Measurements from ENCODE around the gene ANKRD33B.

ANKRD33B gene

GRCh38 chr5:10674096-10674495, 110.2 kb downstream of the ANKRD33B start:
- H3K36me3 ChIP-seq (ENCODE audit: control insufficient read depth in 1 of 2, insufficient read depth in 2 of 2, low read depth in 1 of 2, low read length in 2 of 2): peaks cover 19 to 23% of the 10 kb centered on the region in 2 experiments
- H3K9me3 ChIP-seq (ENCODE audit: control insufficient read depth, low read length): peaks cover 11% of the 10 kb centered on the region
- H3K27me3 ChIP-seq (ENCODE audit: control insufficient read depth in 1 of 2, insufficient read depth in 1 of 2, low read length in 2 of 2): peaks cover 0 to 27% of the 10 kb centered on the region in 2 experiments
- H2BK15ac ChIP-seq (ENCODE audit: low read depth, poor library complexity, severe bottlenecking): no peak overlapping the region
- no peak for DNase-seq
- H3K4ac ChIP-seq (ENCODE audit: low read depth in 1 of 2, low read length in 2 of 2): no peak overlapping the region
- WGBS: 95% methylated on average over 11 of the region's 11 CpGs
- H3K14ac ChIP-seq (ENCODE audit: low read length in 2 of 2): no peak overlapping the region
- H4K91ac ChIP-seq (ENCODE audit: low read length): no peak overlapping the region
- no peak overlapping the region for H2BK5ac ChIP-seq (ENCODE audit: low read depth, low read length, poor library complexity, severe bottlenecking)
- no peak overlapping the region for H2AK5ac ChIP-seq (ENCODE audit: low read length, severe bottlenecking)
- no peak overlapping the region for H2BK12ac ChIP-seq (ENCODE audit: low read length in 2 of 2)
- no peak overlapping the region for H3K18ac ChIP-seq (ENCODE audit: low read depth in 1 of 2, low read length in 2 of 2)
- H4K8ac ChIP-seq (ENCODE audit: low read length): no peak overlapping the region
- no peak overlapping the region for H3K4me3 ChIP-seq (ENCODE audit: insufficient read depth in 1 of 2, low read depth in 1 of 2, low read length in 2 of 2)
- H3K79me1 ChIP-seq (replicated peaks; ENCODE audit: low read length, poor library complexity, severe bottlenecking): no peaks in the 10 kb centered on the region
- H3K4me2 ChIP-seq (ENCODE audit: low read length, poor library complexity, severe bottlenecking): no peak overlapping the region
- no peak overlapping the region for H3K27ac ChIP-seq (ENCODE audit: low read length, poor library complexity, severe bottlenecking)
- no peak overlapping the region for H2BK120ac ChIP-seq (ENCODE audit: low read depth, low read length)
- H3K9ac ChIP-seq (ENCODE audit: low read length): no peak overlapping the region
- peaks cover 10% of the 10 kb centered on the region for H3K4me1 ChIP-seq (ENCODE audit: control insufficient read depth, insufficient read depth, low read depth, low read length)
- no peak overlapping the region for H3K23ac ChIP-seq (ENCODE audit: low read length in 2 of 2)
- no peak overlapping the region for H2AFZ ChIP-seq (ENCODE audit: low read depth, low read length)

- H3K4ac ChIP-seq (ENCODE audit: low read depth in 1 of 2, low read length in 2 of 2): no peak overlapping the region
- H3K4me1 ChIP-seq (ENCODE audit: control insufficient read depth, insufficient read depth, low read depth, low read length): peaks cover 13% of the 10 kb centered on the region
- no peak for DNase-seq
- no peak overlapping the region for H3K27ac ChIP-seq (ENCODE audit: low read length, poor library complexity, severe bottlenecking)
- no peak overlapping the region for H2BK120ac ChIP-seq (ENCODE audit: low read depth, low read length)
- 76% methylated on average over 6 of the region's 6 CpGs for WGBS
- no peak overlapping the region for H3K23ac ChIP-seq (ENCODE audit: low read length in 2 of 2)
- H3K79me1 ChIP-seq (replicated peaks; ENCODE audit: low read length, poor library complexity, severe bottlenecking): peaks cover 1% of the 10 kb centered on the region
- H3K9me3 ChIP-seq (ENCODE audit: control insufficient read depth, low read length): peaks cover 11% of the 10 kb centered on the region
- no peak overlapping the region for H4K91ac ChIP-seq (ENCODE audit: low read length)
- H3K14ac ChIP-seq (ENCODE audit: low read length in 2 of 2): no peak overlapping the region
- peaks cover 0 to 27% of the 10 kb centered on the region in 2 experiments for H3K27me3 ChIP-seq (ENCODE audit: control insufficient read depth in 1 of 2, insufficient read depth in 1 of 2, low read length in 2 of 2)
- H3K18ac ChIP-seq (ENCODE audit: low read depth in 1 of 2, low read length in 2 of 2): no peak overlapping the region
- H4K8ac ChIP-seq (ENCODE audit: low read length): no peak overlapping the region
- peaks cover 23 to 28% of the 10 kb centered on the region in 2 experiments for H3K36me3 ChIP-seq (ENCODE audit: control insufficient read depth in 1 of 2, insufficient read depth in 2 of 2, low read depth in 1 of 2, low read length in 2 of 2)
- no peak overlapping the region for H2AFZ ChIP-seq (ENCODE audit: low read depth, low read length)
- H2BK5ac ChIP-seq (ENCODE audit: low read depth, low read length, poor library complexity, severe bottlenecking): no peak overlapping the region
- no peak overlapping the region for H3K9ac ChIP-seq (ENCODE audit: low read length)
- no peak overlapping the region for H2BK12ac ChIP-seq (ENCODE audit: low read length in 2 of 2)
- H2BK15ac ChIP-seq (ENCODE audit: low read depth, poor library complexity, severe bottlenecking): no peak overlapping the region
- H3K4me3 ChIP-seq (ENCODE audit: insufficient read depth in 1 of 2, low read depth in 1 of 2, low read length in 2 of 2): no peak overlapping the region
- H3K4me2 ChIP-seq (ENCODE audit: low read length, poor library complexity, severe bottlenecking): no peak overlapping the region
- H2AK5ac ChIP-seq (ENCODE audit: low read length, severe bottlenecking): no peak overlapping the region
Measured at GRCh38 chr5:10674582-10674981, 110.7 kb downstream of the ANKRD33B start.

GRCh38 chr5:10675177-10675700, 111.4 kb downstream of the ANKRD33B start:
- no peak overlapping the region for H2BK5ac ChIP-seq (ENCODE audit: low read depth, low read length, poor library complexity, severe bottlenecking)
- H3K4me1 ChIP-seq (ENCODE audit: control insufficient read depth, insufficient read depth, low read depth, low read length): peaks cover 16% of the 10 kb centered on the region
- peaks cover 11% of the 10 kb centered on the region for H3K9me3 ChIP-seq (ENCODE audit: control insufficient read depth, low read length)
- H3K4me2 ChIP-seq (ENCODE audit: low read length, poor library complexity, severe bottlenecking): no peak overlapping the region
- H4K8ac ChIP-seq (ENCODE audit: low read length): no peak overlapping the region
- no peak overlapping the region for H3K4me3 ChIP-seq (ENCODE audit: insufficient read depth in 1 of 2, low read depth in 1 of 2, low read length in 2 of 2)
- no peak overlapping the region for H3K14ac ChIP-seq (ENCODE audit: low read length in 2 of 2)
- H3K27me3 ChIP-seq (ENCODE audit: control insufficient read depth in 1 of 2, insufficient read depth in 1 of 2, low read length in 2 of 2): peaks cover 0 to 27% of the 10 kb centered on the region in 2 experiments
- no peak overlapping the region for H2BK15ac ChIP-seq (ENCODE audit: low read depth, poor library complexity, severe bottlenecking)
- no peak overlapping the region for H3K18ac ChIP-seq (ENCODE audit: low read depth in 1 of 2, low read length in 2 of 2)
- H4K91ac ChIP-seq (ENCODE audit: low read length): no peak overlapping the region
- no peak overlapping the region for H3K23ac ChIP-seq (ENCODE audit: low read length in 2 of 2)
- H3K27ac ChIP-seq (ENCODE audit: low read length, poor library complexity, severe bottlenecking): no peak overlapping the region
- H3K79me1 ChIP-seq (replicated peaks; ENCODE audit: low read length, poor library complexity, severe bottlenecking): peaks cover 7% of the 10 kb centered on the region
- no peak overlapping the region for H2AFZ ChIP-seq (ENCODE audit: low read depth, low read length)
- no peak overlapping the region for H2BK12ac ChIP-seq (ENCODE audit: low read length in 2 of 2)
- no peak overlapping the region for H2AK5ac ChIP-seq (ENCODE audit: low read length, severe bottlenecking)
- no peak overlapping the region for H3K4ac ChIP-seq (ENCODE audit: low read depth in 1 of 2, low read length in 2 of 2)
- H3K36me3 ChIP-seq (ENCODE audit: control insufficient read depth in 1 of 2, insufficient read depth in 2 of 2, low read depth in 1 of 2, low read length in 2 of 2): peaks cover 30 to 35% of the 10 kb centered on the region in 2 experiments
- no peak for DNase-seq
- 92% methylated on average over 14 of the region's 14 CpGs for WGBS
- H2BK120ac ChIP-seq (ENCODE audit: low read depth, low read length): no peak overlapping the region
- H3K9ac ChIP-seq (ENCODE audit: low read length): no peak overlapping the region

GRCh38 chr5:10676224-10676623, 112.4 kb downstream of the ANKRD33B start:
- 78% methylated on average over 3 of the region's 4 CpGs for WGBS

More at GRCh38 chr5:10676224-10676623, 112.4 kb downstream of the ANKRD33B start:
- Histone ChIP-seq H2AFZ (ENCODE audit: low read depth, low read length) (no peak overlapping the region), H3K27ac (ENCODE audit: low read length, poor library complexity, severe bottlenecking) (no peak overlapping the region), H3K27me3 (ENCODE audit: control insufficient read depth in 1 of 2, insufficient read depth in 1 of 2, low read length in 2 of 2) (peaks cover 0 to 27% of the 10 kb centered on the region in 2 experiments), H2BK5ac (ENCODE audit: low read depth, low read length, poor library complexity, severe bottlenecking) (no peak overlapping the region), H3K4ac (ENCODE audit: low read depth in 1 of 2, low read length in 2 of 2) (no peak overlapping the region), H3K18ac (ENCODE audit: low read depth in 1 of 2, low read length in 2 of 2) (no peak overlapping the region), H3K4me2 (ENCODE audit: low read length, poor library complexity, severe bottlenecking) (no peak overlapping the region), H3K79me1 (replicated peaks; ENCODE audit: low read length, poor library complexity, severe bottlenecking) (peaks cover 14% of the 10 kb centered on the region), H2AK5ac (ENCODE audit: low read length, severe bottlenecking) (no peak overlapping the region), H3K23ac (ENCODE audit: low read length in 2 of 2) (no peak overlapping the region), H3K4me3 (ENCODE audit: insufficient read depth in 1 of 2, low read depth in 1 of 2, low read length in 2 of 2) (no peak overlapping the region), H3K4me1 (ENCODE audit: control insufficient read depth, insufficient read depth, low read depth, low read length) (peaks cover 16% of the 10 kb centered on the region), H3K14ac (ENCODE audit: low read length in 2 of 2) (peak overlapping the region in 1 of 2 experiments; percentile 53), H3K36me3 (ENCODE audit: control insufficient read depth in 1 of 2, insufficient read depth in 2 of 2, low read depth in 1 of 2, low read length in 2 of 2) (peaks cover 38 to 43% of the 10 kb centered on the region in 2 experiments), H2BK12ac (ENCODE audit: low read length in 2 of 2) (no peak overlapping the region), H4K91ac (ENCODE audit: low read length) (no peak overlapping the region), H2BK120ac (ENCODE audit: low read depth, low read length) (no peak overlapping the region), H2BK15ac (ENCODE audit: low read depth, poor library complexity, severe bottlenecking) (no peak overlapping the region), H3K9me3 (ENCODE audit: control insufficient read depth, low read length) (peaks cover 11% of the 10 kb centered on the region), H4K8ac (ENCODE audit: low read length) (no peak overlapping the region), H3K9ac (ENCODE audit: low read length) (no peak overlapping the region)
- DNase-seq: no peak
